H1 (cell line): ENCODE results near the gene PURA. TPM values are rescaled to one million over a fixed set of nuclear protein-coding genes. Genes with fewer than 3 reads are reported as not detected.

Experiments used
- CTCF ChIA-PET: fragments of 300-600 bp; sonication (Branson Sonifier 250); formaldehyde crosslinking; loops from one replicate; lab custom pipeline; 2021; ENCODE audit not compliant: partially characterized antibody; lab: Charles Lee
- POLR2A ChIA-PET: fragments of 300-600 bp; sonication (Branson Sonifier 250); formaldehyde crosslinking; loops from one replicate; lab custom pipeline; 2021; ENCODE audit warnings: inconsistent platforms; ENCODE audit not compliant: partially characterized antibody; lab: Charles Lee
- DNase-seq, 2 experiments: peaks; one replicate each; pipeline versions ENCODE4 v3.0.0 to v3.0.0-alpha.2; 2010 to 2022; ENCODE audit warnings: low spot score in 2 of 2, low read depth in 1 of 2, mixed read lengths in 1 of 2
- FAIRE-seq: peaks from 2 replicates; lab custom pipeline; 2011; peaks lifted over from hg19 to GRCh38; lab: Jason Lieb, UNC
- H2AFZ ChIP-seq: 2 replicates; pipeline ENCODE4 v1.8.1; 2012; ENCODE audit warnings: low read length, inconsistent platforms
- H2AK5ac ChIP-seq: 2 replicates; pipeline ENCODE4 v1.6.1; 2013; ENCODE audit warnings: low read depth, low read length
- H2BK120ac ChIP-seq: replicated peaks from 2 replicates; pipeline ENCODE3; 2013; ENCODE audit warnings: low read depth, low read length, inconsistent platforms
- H2BK12ac ChIP-seq: 2 replicates; pipeline ENCODE4 v1.6.1; 2013; ENCODE audit warnings: low read depth, low read length
- H2BK15ac ChIP-seq: 2 replicates; pipeline ENCODE4 v1.6.1; 2013; ENCODE audit warnings: low read length
- H2BK20ac ChIP-seq: 2 replicates; pipeline ENCODE4 v1.6.1; 2013; ENCODE audit warnings: low read length
- H2BK5ac ChIP-seq: 2 replicates; pipeline ENCODE4 v1.6.1; 2013; ENCODE audit warnings: low read depth, low read length
- H3K14ac ChIP-seq: 2 replicates; pipeline ENCODE4 v1.6.1; 2013; ENCODE audit warnings: inconsistent platforms; ENCODE audit not compliant: insufficient read length
- H3K18ac ChIP-seq: 2 replicates; pipeline ENCODE4 v1.6.1; 2013; ENCODE audit warnings: low read length; ENCODE audit errors: extremely low read depth
- H3K23ac ChIP-seq: 2 replicates; pipeline ENCODE4 v1.6.1; 2013; ENCODE audit warnings: inconsistent platforms; ENCODE audit not compliant: insufficient read length
- H3K23me2 ChIP-seq: 2 replicates; pipeline ENCODE4 v1.6.1; 2013; ENCODE audit warnings: low read depth, low read length
- H3K27ac ChIP-seq: 2 replicates; pipeline ENCODE4 v1.6.1; 2011; ENCODE audit warnings: low read depth, low read length, inconsistent platforms
- H3K27me3 ChIP-seq, 4 experiments: replicated peaks in 1 of 4; 1 replicate in 1 of 4; 2 replicates in 3 of 4; pipeline versions ENCODE4 v1.6.1 to v1.8.1; 2011 to 2013; ENCODE audit warnings: low read length in 3 of 4, mild to moderate bottlenecking in 3 of 4, inconsistent platforms in 2 of 4, mixed read lengths in 2 of 4, moderate library complexity in 1 of 4; ENCODE audit not compliant: control insufficient read depth in 3 of 4, insufficient read depth in 3 of 4; ENCODE audit errors: extremely low read depth in 1 of 4
- H3K36me3 ChIP-seq, 4 experiments: 2 replicates each; pipeline versions ENCODE4 v1.6.1 to v1.8.1; 2011 to 2013; ENCODE audit warnings: mild to moderate bottlenecking in 4 of 4, low read length in 3 of 4, moderate library complexity in 2 of 4, control low read depth in 1 of 4, inconsistent platforms in 1 of 4; ENCODE audit not compliant: insufficient read depth in 4 of 4, control insufficient read depth in 2 of 4
- H3K4ac ChIP-seq: replicated peaks from 2 replicates; pipeline ENCODE3; 2013; ENCODE audit warnings: low read length, low read depth, mixed read lengths, inconsistent platforms; ENCODE audit not compliant: insufficient read length
- H3K4me1 ChIP-seq, 4 experiments: replicated peaks in 1 of 4; 1 replicate in 1 of 4; 2 replicates in 3 of 4; pipeline versions ENCODE4 v1.6.1 to v1.8.1; 2011 to 2013; ENCODE audit warnings: low read length in 3 of 4, inconsistent platforms in 2 of 4, mixed read lengths in 1 of 4; ENCODE audit not compliant: insufficient read depth in 4 of 4, control insufficient read depth in 3 of 4
- H3K4me2 ChIP-seq, 2 experiments: 2 replicates each; pipeline versions ENCODE4 v1.6.1 to v1.8.1; 2011 to 2013; ENCODE audit warnings: low read depth in 2 of 2, low read length in 2 of 2, control low read depth in 1 of 2, inconsistent platforms in 1 of 2, mild to moderate bottlenecking in 1 of 2; ENCODE audit not compliant: insufficient read depth in 1 of 2
- H3K4me3 ChIP-seq, 4 experiments: fragments of 200-600, 300-600 bp in 1 of 4; sonication (generic), shearing (Covaris generic), sonication (Bioruptor Twin) in 1 of 4; 2 replicates each; pipeline versions ENCODE4 v1.5.1 to v1.8.1; 2011 to 2016; ENCODE audit warnings: low read length in 4 of 4, low read depth in 3 of 4, control low read depth in 2 of 4, inconsistent platforms in 2 of 4, mild to moderate bottlenecking in 2 of 4, mixed read lengths in 1 of 4, moderate library complexity in 1 of 4; ENCODE audit not compliant: insufficient read depth in 2 of 4; ENCODE audit errors: extremely low read depth in 1 of 4
- H3K56ac ChIP-seq: replicated peaks from 2 replicates; pipeline ENCODE3; 2013; ENCODE audit warnings: low read depth, mild to moderate bottlenecking, mixed read lengths, low read length, inconsistent platforms; ENCODE audit not compliant: insufficient read length
- H3K79me1 ChIP-seq: 2 replicates; pipeline ENCODE4 v1.6.1; 2013; ENCODE audit warnings: low read depth, low read length, control low read depth
- H3K79me2 ChIP-seq, 2 experiments: 2 replicates each; pipeline versions ENCODE4 v1.6.1 to v1.8.1; 2012 to 2013; ENCODE audit warnings: low read length in 2 of 2, mild to moderate bottlenecking in 2 of 2, inconsistent platforms in 1 of 2; ENCODE audit not compliant: insufficient read depth in 2 of 2, control insufficient read depth in 1 of 2
- H3K9ac ChIP-seq, 4 experiments: replicated peaks in 1 of 4; 1 replicate in 1 of 4; 2 replicates in 3 of 4; pipeline versions ENCODE4 v1.6.1 to v1.8.1; 2011 to 2013; ENCODE audit warnings: low read depth in 3 of 4, low read length in 3 of 4, control low read depth in 2 of 4, mild to moderate bottlenecking in 2 of 4, moderate library complexity in 2 of 4, inconsistent platforms in 1 of 4; ENCODE audit errors: extremely low read depth in 1 of 4
- H3K9me3 ChIP-seq, 2 experiments: 2 replicates each; pipeline versions ENCODE4 v1.6.1 to v1.8.1; 2012 to 2013; ENCODE audit warnings: mild to moderate bottlenecking in 2 of 2, moderate library complexity in 2 of 2, control low read depth in 1 of 2, inconsistent platforms in 1 of 2, low read depth in 1 of 2, low read length in 1 of 2, mixed read lengths in 1 of 2; ENCODE audit not compliant: insufficient read depth in 2 of 2
- H4K20me1 ChIP-seq, 2 experiments: replicated peaks in 1 of 2; 2 replicates each; pipeline versions ENCODE3 to v1.8.1; 2011 to 2013; ENCODE audit warnings: inconsistent platforms in 2 of 2, low read length in 2 of 2, mild to moderate bottlenecking in 1 of 2; ENCODE audit not compliant: insufficient read depth in 2 of 2, control insufficient read depth in 1 of 2
- H4K5ac ChIP-seq: 2 replicates; pipeline ENCODE4 v1.6.1; 2013; ENCODE audit warnings: low read length, low read depth, mixed read lengths, inconsistent platforms; ENCODE audit not compliant: insufficient read length
- H4K8ac ChIP-seq: 2 replicates; pipeline ENCODE4 v1.8.0; 2013; ENCODE audit warnings: mild to moderate bottlenecking, moderate library complexity, low read length, inconsistent platforms; ENCODE audit not compliant: insufficient read depth; ENCODE audit errors: extremely low read depth
- H4K91ac ChIP-seq: replicated peaks from 2 replicates; pipeline ENCODE3; 2013; ENCODE audit warnings: low read length, mixed read lengths, inconsistent platforms; ENCODE audit not compliant: insufficient read length
- CHD2 ChIP-seq: IDR thresholded peaks from 2 replicates; pipeline ENCODE4 v1.6.1; 2012; ENCODE audit warnings: low read length, improper control_type of control experiment
- CREB1 ChIP-seq: IDR thresholded peaks from 2 replicates; pipeline ENCODE4 v1.6.1; 2012; ENCODE audit warnings: inconsistent platforms
- CTBP2 ChIP-seq: IDR thresholded peaks from 2 replicates; pipeline ENCODE4 v1.7.0; 2011; ENCODE audit warnings: borderline replicate concordance, mild to moderate bottlenecking, moderate library complexity, mixed read lengths, low read length; ENCODE audit not compliant: insufficient read depth, insufficient read length
- NANOG ChIP-seq: IDR thresholded peaks from 2 replicates; pipeline ENCODE4 v1.6.1; 2011; ENCODE audit warnings: low read length, low read depth, mild to moderate bottlenecking, inconsistent platforms; ENCODE audit not compliant: insufficient read depth, poor library complexity, severe bottlenecking
- RNF2 ChIP-seq: fragments of 200-900, 300-1000 bp; sonication (generic); IDR thresholded peaks from 2 replicates; pipeline ENCODE4 v1.7.1; 2016; ENCODE audit warnings: borderline replicate concordance, low read depth, mild to moderate bottlenecking, antibody characterized with exemption, low read length; ENCODE audit not compliant: poor library complexity, severe bottlenecking; ENCODE audit errors: missing control alignments
- SUZ12 ChIP-seq: fragments of 200-600 bp; sonication (generic); IDR thresholded peaks from 2 replicates; pipeline ENCODE4 v1.6.1; 2012; ENCODE audit warnings: mild to moderate bottlenecking, inconsistent platforms, low read length, moderate library complexity, mixed read lengths
- TEAD4 ChIP-seq: IDR thresholded peaks from 2 replicates; pipeline ENCODE4 v1.6.1; 2012; ENCODE audit warnings: low read depth, low read length, inconsistent platforms, mixed read lengths
- WGBS, 2 experiments: shearing (Covaris generic) in 1 of 2; methylation state at CpG; one replicate each; pipeline versions ENCODE4 v1.1.6 to v1.1.7; 2013 to 2015; ENCODE audit warnings: low lambda C conversion rate in 2 of 2, mixed read lengths in 2 of 2, inconsistent platforms in 1 of 2, low coverage in 1 of 2, missing lambda C conversion rate in 1 of 2; ENCODE audit not compliant: insufficient replicate concordance in 2 of 2, insufficient coverage in 1 of 2, insufficient read length in 1 of 2; ENCODE audit errors: extremely low coverage in 1 of 2, missing lambda C conversion rate in 1 of 2; 5-methylcytosine and 5-hydroxymethylcytosine counted together
- polyA plus RNA-seq, 7 experiments: library from polyadenylated mRNA; depleted of rRNA in 3 of 7; stranded (reverse) in 5 of 7; unstranded in 2 of 7; fragments of >200 nt in 5 of 7; fragments of 200-250 nt in 2 of 7; gene quantifications; 1 replicate in 5 of 7; 2 replicates in 1 of 7; 4 replicates in 1 of 7; pipeline versions ENCODE4 v1.2.1 to v1.2.3, GENCODE V29; 2011 to 2013; ENCODE audit warnings: missing spikeins in 2 of 7, mixed read lengths in 2 of 7
- total RNA-seq: library from RNA; stranded (reverse); fragmentation: NEBNext Ultra II Directional; extraction: Animal tissue kit (Norgen Biotek cat#: 25700); gene quantifications from 2 replicates; pipeline ENCODE4 v1.2.1, GENCODE V29; 2021

Gene PURA
- total and polyA plus RNA-seq, 2 of the 8 experiments (the other 6 are each of a cell fraction or from before 2014, with no cell fraction given): 0.98 to 2.1 TPM

DNA sequence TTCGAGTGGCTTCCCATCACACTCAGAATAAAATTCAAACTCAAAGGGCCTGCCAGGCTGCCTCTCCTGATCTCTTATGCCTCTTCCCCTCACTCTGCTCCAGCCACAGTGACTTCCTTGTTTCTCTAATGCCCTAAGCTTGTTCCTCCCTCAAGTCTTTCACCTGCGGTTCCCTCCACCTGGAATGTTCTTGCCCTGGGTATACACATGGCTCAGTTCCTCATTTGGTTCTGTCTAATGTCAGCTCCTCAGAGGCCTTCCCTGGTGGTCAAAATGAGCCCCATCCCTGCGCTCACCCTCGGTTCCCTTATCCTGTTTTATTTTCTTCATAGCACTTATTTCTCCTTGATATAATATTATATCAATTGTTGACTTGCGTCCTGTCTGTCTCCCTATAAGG is 48.4 kb downstream of the PURA start:
- WGBS, 2 experiments: 92% methylated on average over 5 of the region's 5 CpGs; no CpG with 5 or more reads in 1 of the 2 experiments
- Histone ChIP-seq H2BK12ac (no peak overlapping the region), H2BK120ac (no peak overlapping the region), H3K14ac (no peak overlapping the region), H3K4me2 (no peak overlapping the region), H4K5ac (no peak overlapping the region), H3K23me2 (peaks cover 3% of the 10 kb centered on the region; the same call in 1 of the 2 replicates), H3K4me1 (no peaks in the 10 kb centered on the region), H4K8ac (no peak overlapping the region), H2AK5ac (no peak overlapping the region), H4K91ac (no peak overlapping the region), H3K9me3 (no peaks in the 10 kb centered on the region), H3K56ac (no peak overlapping the region), H3K18ac (no peak overlapping the region), H3K9ac (no peak overlapping the region), H2BK20ac (no peak overlapping the region), H2BK5ac (no peak overlapping the region), H3K4me3 (no peak overlapping the region), H3K79me2 (no peaks in the 10 kb centered on the region), H3K36me3 (no peaks in the 10 kb centered on the region), H2AFZ (no peak overlapping the region), H3K27ac (no peak overlapping the region), H4K20me1 (no peaks in the 10 kb centered on the region), H2BK15ac (no peak overlapping the region), H3K4ac (no peak overlapping the region), H3K79me1 (no peaks in the 10 kb centered on the region), H3K23ac (no peak overlapping the region), H3K27me3 (no peaks in the 10 kb centered on the region)
- DNase-seq (no peak), FAIRE-seq (no peak)
- CTCF ChIA-PET: interaction anchor here (0.5 to 1.6 kb wide), 8 partner anchors 9 to 260 kb away, joined by 3 to 6 read pairs (median 4); no protein-coding TSS in a partner anchor
- POLR2A ChIA-PET: no interaction called here
- TF ChIP-seq CTBP2 (no peak), SUZ12 (no peak), TEAD4 (no peak), NANOG (no peak), CREB1 (no peak), CHD2 (no peak), RNF2 (no peak)
